ENCODE measurements around the gene ERMP1.

GRCh38 chr9:5858833-5859232, 25.9 kb upstream of the ERMP1 start:
- TF ChIP-seq POLR2A (IDR thresholded peaks at IDR 0.05; ENCODE audit: low read length) (no peak), GATA1 (IDR thresholded peaks at IDR 0.05; ENCODE audit: low read depth, low read length) (no peak)

Measured in erythroblast (primary cell).